Progenitor cell of endocrine pancreas (in vitro differentiated cells): ENCODE data around the gene POM121L2. TPM values are rescaled to one million over a fixed set of nuclear protein-coding genes. Genes with fewer than 3 reads are reported as not detected.

Source experiments
- DNase-seq: peaks from one replicate; pipeline ENCODE4 v3.0.0; 2021; ENCODE audit warnings: low spot score; ENCODE audit not compliant: unreplicated experiment
- H3K27ac Mint-ChIP-seq: 2 replicates; pipeline ENCODE4 v1.8.0; 2021; ENCODE audit warnings: mild to moderate bottlenecking, moderate library complexity, mixed read lengths
- H3K27me3 Mint-ChIP-seq: 2 replicates; pipeline ENCODE4 v1.8.0; 2021; ENCODE audit warnings: mixed read lengths
- H3K36me3 Mint-ChIP-seq: 2 replicates; pipeline ENCODE4 v1.8.0; 2022; ENCODE audit warnings: mixed read lengths; ENCODE audit not compliant: insufficient read depth
- H3K4me1 Mint-ChIP-seq: 2 replicates; pipeline ENCODE4 v1.8.0; 2021; ENCODE audit warnings: low read depth, mixed read lengths
- H3K4me3 Mint-ChIP-seq: 2 replicates; pipeline ENCODE4 v1.8.0; 2021; ENCODE audit warnings: low read depth, mild to moderate bottlenecking, moderate library complexity, mixed read lengths
- H3K9me3 Mint-ChIP-seq: 2 replicates; pipeline ENCODE4 v1.8.0; 2021; ENCODE audit warnings: low read depth, mixed read lengths
- long read RNA-seq: library from polyadenylated mRNA; unstranded; transcript quantifications from one replicate; pipeline ENCODE4 v2.0.0, GENCODE V29; 2020
- total RNA-seq: library from RNA; stranded (reverse); gene quantifications from 2 replicates; pipeline ENCODE4 v1.2.1, GENCODE V29; 2021
- TF ChIP-seq, protein P1 (sequence below): fragments of 200-600 bp; sonication (generic); IDR thresholded peaks from one replicate; pipeline ENCODE4 v1.5.0; 2021; ENCODE audit warnings: antibody characterized with exemption, mild to moderate bottlenecking; ENCODE audit not compliant: unreplicated experiment

The POM121L2 gene
- not detected in 2 replicates for total RNA-seq
- long read RNA-seq: 0 reads

DNA sequence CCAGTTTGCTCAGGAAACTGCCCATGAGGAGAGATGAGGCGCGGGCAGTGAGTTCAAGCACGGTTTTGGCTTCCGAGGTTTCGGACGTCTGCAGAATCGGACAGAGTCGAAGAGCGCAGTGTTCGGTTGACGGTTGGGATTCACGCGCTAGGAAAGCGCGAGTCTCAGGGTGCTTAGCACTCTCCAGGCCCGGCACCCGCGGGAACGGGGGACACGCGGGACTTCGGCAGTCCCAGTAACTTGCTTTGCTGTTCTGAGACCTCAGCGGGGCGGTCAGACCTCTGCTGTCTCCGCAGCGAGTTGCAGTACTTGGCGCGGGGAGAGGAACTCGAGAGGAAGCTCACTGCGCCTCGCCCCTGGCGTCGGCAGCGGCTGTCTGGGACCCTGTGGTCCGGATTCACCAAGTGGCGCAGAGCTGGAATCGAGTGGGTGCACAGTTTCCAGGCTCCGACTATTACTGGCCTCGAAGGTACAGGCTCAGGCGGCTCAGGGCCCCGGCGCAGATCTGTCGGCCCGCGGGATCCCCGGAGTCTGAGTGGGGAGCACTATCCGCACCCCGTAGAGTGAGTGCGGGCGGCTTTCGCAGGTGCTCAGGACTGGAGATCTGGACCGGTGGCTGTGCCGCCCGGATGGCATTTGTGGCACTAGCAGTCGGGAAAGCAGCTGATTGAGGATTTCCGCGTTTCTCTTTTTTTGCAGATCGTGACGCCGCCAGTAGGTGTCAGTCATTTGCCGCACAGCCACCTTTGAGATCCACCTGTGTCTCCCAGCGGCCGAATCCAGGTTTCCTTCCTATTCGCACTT, at the start of gene POM121L2:
Gene POM121L2 (minus strand): TSS at position 128 of the 804 bp plus-strand sequence. CDS start 103 bp downstream, at position 25.
- Mint-ChIP-seq H3K36me3 (no peaks in the 10 kb centered on the region), H3K9me3 (peaks cover 5% of the 10 kb centered on the region), H3K27ac (no peak within 1 kb of the TSS), H3K4me3 (peak within 1 kb of the TSS; percentile 79), H3K4me1 (peaks cover 2% of the 10 kb centered on the region), H3K27me3 (peaks cover 60% of the 10 kb centered on the region)
- TF ChIP-seq, protein P1, sequence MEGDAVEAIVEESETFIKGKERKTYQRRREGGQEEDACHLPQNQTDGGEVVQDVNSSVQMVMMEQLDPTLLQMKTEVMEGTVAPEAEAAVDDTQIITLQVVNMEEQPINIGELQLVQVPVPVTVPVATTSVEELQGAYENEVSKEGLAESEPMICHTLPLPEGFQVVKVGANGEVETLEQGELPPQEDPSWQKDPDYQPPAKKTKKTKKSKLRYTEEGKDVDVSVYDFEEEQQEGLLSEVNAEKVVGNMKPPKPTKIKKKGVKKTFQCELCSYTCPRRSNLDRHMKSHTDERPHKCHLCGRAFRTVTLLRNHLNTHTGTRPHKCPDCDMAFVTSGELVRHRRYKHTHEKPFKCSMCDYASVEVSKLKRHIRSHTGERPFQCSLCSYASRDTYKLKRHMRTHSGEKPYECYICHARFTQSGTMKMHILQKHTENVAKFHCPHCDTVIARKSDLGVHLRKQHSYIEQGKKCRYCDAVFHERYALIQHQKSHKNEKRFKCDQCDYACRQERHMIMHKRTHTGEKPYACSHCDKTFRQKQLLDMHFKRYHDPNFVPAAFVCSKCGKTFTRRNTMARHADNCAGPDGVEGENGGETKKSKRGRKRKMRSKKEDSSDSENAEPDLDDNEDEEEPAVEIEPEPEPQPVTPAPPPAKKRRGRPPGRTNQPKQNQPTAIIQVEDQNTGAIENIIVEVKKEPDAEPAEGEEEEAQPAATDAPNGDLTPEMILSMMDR: peak; percentile 82
- DNase-seq: peak; percentile 69

DNA sequence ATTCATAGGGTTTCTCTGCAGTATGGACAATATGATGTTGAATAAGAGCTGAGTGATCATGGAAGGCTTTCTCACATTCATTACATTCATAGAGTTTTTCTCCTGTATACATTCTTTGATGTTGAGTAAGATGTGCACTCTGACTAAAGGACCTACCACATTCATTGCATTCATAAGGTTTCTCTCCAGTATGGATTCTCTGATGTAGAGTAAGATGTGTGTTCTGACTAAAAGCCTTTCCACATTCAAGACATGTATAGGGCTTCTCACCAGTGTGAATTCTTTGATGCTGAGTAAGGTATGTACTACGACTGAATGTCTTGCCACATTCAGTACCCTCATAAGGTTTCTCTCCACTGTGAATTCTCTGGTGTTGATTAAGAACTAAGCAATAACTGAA, 47.2 kb upstream of the POM121L2 start:
- DNase-seq: no peak
- Mint-ChIP-seq H3K27ac (no peak overlapping the region), H3K27me3 (no peaks in the 10 kb centered on the region), H3K9me3 (peaks cover 61% of the 10 kb centered on the region), H3K4me1 (no peaks in the 10 kb centered on the region), H3K36me3 (peaks cover 55% of the 10 kb centered on the region), H3K4me3 (no peak overlapping the region)
- TF ChIP-seq, protein P1: no peak

DNA sequence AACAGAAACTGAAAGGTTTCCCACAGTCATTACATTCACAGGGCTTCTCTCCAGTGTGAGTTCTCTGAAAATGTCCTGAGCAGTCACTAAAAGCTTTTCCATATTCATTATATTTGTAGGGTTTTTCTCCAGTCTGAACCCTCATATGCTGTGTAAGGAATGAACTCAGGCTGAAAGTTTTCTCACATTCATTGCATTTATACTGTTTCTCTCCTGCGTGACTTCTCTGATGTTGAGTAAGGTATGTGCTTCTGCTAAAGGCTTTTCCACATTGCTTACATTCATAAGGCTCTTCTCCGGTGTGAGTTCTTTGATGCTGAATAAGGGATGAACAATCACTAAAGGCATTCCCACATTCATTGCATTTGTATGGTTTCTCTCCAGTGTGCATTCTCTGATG, 46.7 kb upstream of the POM121L2 start:
- H3K36me3 Mint-ChIP-seq: peaks cover 55% of the 10 kb centered on the region
- H3K27ac Mint-ChIP-seq: no peak overlapping the region
- H3K9me3 Mint-ChIP-seq: peaks cover 63% of the 10 kb centered on the region
- TF ChIP-seq, protein P1: no peak
- no peak for DNase-seq
- no peak overlapping the region for H3K4me3 Mint-ChIP-seq
- H3K27me3 Mint-ChIP-seq: no peaks in the 10 kb centered on the region
- no peaks in the 10 kb centered on the region for H3K4me1 Mint-ChIP-seq

DNA sequence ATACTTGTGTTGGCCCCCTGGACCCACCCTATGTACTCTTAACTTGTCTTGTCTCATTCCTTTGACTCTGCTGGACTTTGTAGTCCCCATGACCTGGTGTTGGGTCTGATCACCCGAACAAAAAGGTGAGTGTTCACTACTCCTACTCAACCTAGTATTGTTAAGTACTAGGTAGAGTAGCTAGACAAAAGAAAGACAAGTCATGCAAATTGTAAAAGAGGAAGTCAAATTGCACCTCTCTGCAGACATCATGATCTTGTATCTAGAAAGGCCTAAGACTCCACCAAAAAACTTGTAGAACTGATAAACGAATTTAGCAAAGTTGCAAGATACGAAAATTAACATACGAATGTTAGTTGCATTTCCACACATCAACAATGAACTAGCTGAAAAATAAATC, 40.8 kb upstream of the POM121L2 start:
- H3K4me1 Mint-ChIP-seq: no peaks in the 10 kb centered on the region
- TF ChIP-seq, protein P1: no peak
- peaks cover 6% of the 10 kb centered on the region for H3K36me3 Mint-ChIP-seq
- no peak overlapping the region for H3K4me3 Mint-ChIP-seq
- no peak for DNase-seq
- H3K27ac Mint-ChIP-seq: no peak overlapping the region
- H3K27me3 Mint-ChIP-seq: no peaks in the 10 kb centered on the region
- H3K9me3 Mint-ChIP-seq: peaks cover 48% of the 10 kb centered on the region

DNA sequence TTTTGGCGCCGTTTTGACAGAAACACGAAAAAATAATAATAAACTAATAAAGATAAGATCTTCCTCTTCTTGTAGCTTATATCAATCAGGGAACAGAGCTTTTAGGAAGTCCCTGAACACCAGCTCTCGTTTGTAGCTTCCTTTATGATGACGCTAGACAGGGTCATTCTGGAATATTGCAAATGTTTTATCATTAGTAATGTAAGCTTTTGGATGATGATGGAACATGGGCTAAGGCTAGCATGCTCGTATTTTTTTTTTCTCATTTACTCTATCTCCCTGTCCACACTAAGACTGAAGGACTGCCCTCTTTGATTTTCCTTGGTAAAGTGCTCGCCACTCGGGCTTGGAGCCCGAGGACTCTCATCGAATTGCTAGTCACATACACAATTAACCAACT, 22.1 kb upstream of the POM121L2 start:
- DNase-seq: no peak
- peaks cover 5% of the 10 kb centered on the region for H3K27me3 Mint-ChIP-seq
- H3K4me1 Mint-ChIP-seq: peaks cover 12% of the 10 kb centered on the region
- TF ChIP-seq, protein P1: no peak
- no peaks in the 10 kb centered on the region for H3K36me3 Mint-ChIP-seq
- no peaks in the 10 kb centered on the region for H3K9me3 Mint-ChIP-seq
- no peak overlapping the region for H3K27ac Mint-ChIP-seq
- H3K4me3 Mint-ChIP-seq: no peak overlapping the region
